ENCODE results near the gene IL22RA2.

DNA sequence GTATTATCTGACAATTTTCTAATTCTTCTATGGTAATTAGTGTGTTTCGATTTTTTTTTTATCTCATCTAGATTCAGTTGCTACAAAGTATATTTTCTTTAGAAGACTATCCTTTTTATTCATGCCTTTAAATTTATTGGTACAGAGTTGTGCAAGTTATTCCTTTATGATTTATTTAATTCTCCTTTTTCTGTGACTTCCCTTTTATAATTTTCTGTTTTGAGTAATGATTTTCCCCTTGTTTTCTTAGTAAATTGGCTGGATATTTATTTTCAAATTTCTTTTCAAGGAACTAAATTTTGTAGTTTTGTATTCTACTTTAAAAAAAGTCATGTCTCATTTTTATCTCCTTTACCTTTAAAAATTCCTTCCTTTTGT is 2.4 kb upstream of the IL22RA2 start:
- TF ChIP-seq, protein P1, sequence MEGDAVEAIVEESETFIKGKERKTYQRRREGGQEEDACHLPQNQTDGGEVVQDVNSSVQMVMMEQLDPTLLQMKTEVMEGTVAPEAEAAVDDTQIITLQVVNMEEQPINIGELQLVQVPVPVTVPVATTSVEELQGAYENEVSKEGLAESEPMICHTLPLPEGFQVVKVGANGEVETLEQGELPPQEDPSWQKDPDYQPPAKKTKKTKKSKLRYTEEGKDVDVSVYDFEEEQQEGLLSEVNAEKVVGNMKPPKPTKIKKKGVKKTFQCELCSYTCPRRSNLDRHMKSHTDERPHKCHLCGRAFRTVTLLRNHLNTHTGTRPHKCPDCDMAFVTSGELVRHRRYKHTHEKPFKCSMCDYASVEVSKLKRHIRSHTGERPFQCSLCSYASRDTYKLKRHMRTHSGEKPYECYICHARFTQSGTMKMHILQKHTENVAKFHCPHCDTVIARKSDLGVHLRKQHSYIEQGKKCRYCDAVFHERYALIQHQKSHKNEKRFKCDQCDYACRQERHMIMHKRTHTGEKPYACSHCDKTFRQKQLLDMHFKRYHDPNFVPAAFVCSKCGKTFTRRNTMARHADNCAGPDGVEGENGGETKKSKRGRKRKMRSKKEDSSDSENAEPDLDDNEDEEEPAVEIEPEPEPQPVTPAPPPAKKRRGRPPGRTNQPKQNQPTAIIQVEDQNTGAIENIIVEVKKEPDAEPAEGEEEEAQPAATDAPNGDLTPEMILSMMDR (conservative IDR thresholded peaks at IDR 0.05; ENCODE audit: low read depth, low read length), result no peak
- no peak for TF ChIP-seq EZH2 (IDR thresholded peaks at IDR 0.05; ENCODE audit: borderline replicate concordance, low read depth, low read length, poor library complexity, severe bottlenecking)
